Measurements from ENCODE around the gene NDUFB7.
"Not testable (repeated sequence)": the region's sequence is repeated elsewhere in the genome, so short reads cannot be mapped to it uniquely, and the experiment has no call there.

NDUFB7 gene

GRCh38 chr19:14553042-14553938 is 18.6 kb downstream of the NDUFB7 start:
- DNase-seq = no peak

GRCh38 chr19:14552006-14552360 is 19.9 kb downstream of the NDUFB7 start:
- DNase-seq = not testable (repeated sequence)

GRCh38 chr19:14551134-14552005 is 20.5 kb downstream of the NDUFB7 start:
- DNase-seq = not testable (repeated sequence)

- DNase-seq = no peak
Observed at GRCh38 chr19:14550201-14550754, 21.6 kb downstream of the NDUFB7 start.

GRCh38 chr19:14545716-14546082 is 26.2 kb downstream of the NDUFB7 start:
- DNase-seq = no peak

- DNase-seq = no peak
Observed at GRCh38 chr19:14544977-14545715, 26.7 kb downstream of the NDUFB7 start.

- no peak for DNase-seq
Observed at GRCh38 chr19:14544047-14544446, 27.8 kb downstream of the NDUFB7 start.

GRCh38 chr19:14542711-14543328 is 29.0 kb downstream of the NDUFB7 start:
- no peak for DNase-seq

- not testable (repeated sequence) for DNase-seq
Observed at GRCh38 chr19:14541979-14542378, 29.9 kb downstream of the NDUFB7 start.

- DNase-seq = no peak
Observed at GRCh38 chr19:14540741-14541525, 30.9 kb downstream of the NDUFB7 start.

GRCh38 chr19:14536926-14537692 is 34.8 kb downstream of the NDUFB7 start:
- no peak for DNase-seq

- DNase-seq = no peak
Observed at GRCh38 chr19:14533450-14533849, 38.4 kb downstream of the NDUFB7 start.

- no peak for DNase-seq
Observed at GRCh38 chr19:14530506-14530905, 41.4 kb downstream of the NDUFB7 start.

GRCh38 chr19:14530005-14530348 is 41.9 kb downstream of the NDUFB7 start:
- no peak for DNase-seq

GRCh38 chr19:14529254-14530004 is 42.4 kb downstream of the NDUFB7 start, which contains the start of gene TECR:
TECR (plus strand) TSS chr19:14529594; CDS start chr19:14529697, 103 bp downstream.
- DNase-seq = peak; percentile 94

- no peak for DNase-seq
Observed at GRCh38 chr19:14528419-14529253, 43.2 kb downstream of the NDUFB7 start.

GRCh38 chr19:14526423-14526822 is 45.4 kb downstream of the NDUFB7 start:
- DNase-seq = no peak

GRCh38 chr19:14525729-14526128 is 46.1 kb downstream of the NDUFB7 start:
- no peak for DNase-seq

- DNase-seq = no peak
Observed at GRCh38 chr19:14520543-14520942, 51.3 kb downstream of the NDUFB7 start.

All from NCI-H748 treated with DMSO at 0.1 percent for 48 hours (cell line).